ENCODE measurements around the gene TTC9C. TPM values are rescaled to one million over a fixed set of nuclear protein-coding genes. Genes with fewer than 3 reads are reported as not detected.
"Not testable (repeated sequence)": the region's sequence is repeated elsewhere in the genome, so short reads cannot be mapped to it uniquely, and the experiment has no call there.

TTC9C gene
- polyA plus RNA-seq, 4 donors: 13.5 to 36.9 (median 31.4) TPM

DNA sequence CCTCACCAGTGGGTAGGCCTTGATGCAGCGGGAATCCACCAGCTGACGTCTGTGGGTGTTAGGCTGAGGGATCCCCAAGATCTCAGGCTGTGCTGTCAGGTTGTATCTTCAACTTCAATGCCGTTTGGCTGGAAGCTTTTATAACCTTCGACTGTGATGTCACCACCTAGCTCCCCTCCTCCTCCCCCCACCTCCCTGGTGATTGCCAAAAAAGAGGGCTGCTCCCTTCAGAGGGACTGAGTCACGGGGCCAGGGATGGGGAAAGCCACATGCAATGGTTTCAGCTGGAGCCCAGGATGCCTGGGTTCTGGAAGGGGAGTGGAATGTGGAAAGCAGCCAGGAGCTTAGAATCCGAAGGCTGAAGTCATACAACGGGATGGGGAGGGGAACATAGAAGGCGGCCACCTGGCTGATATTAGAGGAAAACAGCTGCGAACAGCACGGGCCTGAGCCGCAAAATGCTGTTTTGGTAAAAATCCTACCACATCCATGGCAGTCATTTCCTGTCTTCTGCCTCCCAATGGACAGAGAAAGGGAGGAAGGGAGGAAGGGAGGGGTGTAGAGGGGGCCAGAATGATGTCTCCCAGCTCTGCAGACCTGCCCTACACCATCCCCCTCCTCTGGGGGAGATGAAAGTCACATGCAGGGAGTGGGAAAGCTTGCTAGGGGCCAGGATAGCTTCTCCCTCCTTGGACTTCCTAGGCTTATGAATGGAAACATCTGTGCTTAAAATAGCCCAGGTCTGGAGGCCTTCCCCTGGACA, 38.7 kb upstream of the TTC9C start, which contains the start of gene LRRN4CL:
Gene LRRN4CL, minus strand, starts transcription at position 110 of the 763 bp plus-strand sequence. CDS start 1,022 bp downstream, outside the sequence.
- H3K4me1 ChIP-seq (ENCODE audit: control insufficient read depth in 3 of 3, insufficient read depth in 2 of 3, low read depth in 1 of 3, low read length in 2 of 3): peaks cover 0 to 14% (median 4%) of the 10 kb centered on the region in 3 donors
- peaks cover 0 to 54% (median 15%) of the 10 kb centered on the region in 3 donors for H3K36me3 ChIP-seq (ENCODE audit: control insufficient read depth in 3 of 3, insufficient read depth in 2 of 3, low read depth in 1 of 3, low read length in 3 of 3)
- peak in 1 of 2 donors; percentile 36 for DNase-seq
- H3K27me3 ChIP-seq (ENCODE audit: control insufficient read depth in 3 of 3, insufficient read depth in 3 of 3, low read length in 3 of 3): peaks cover 0 to 22% (median 0%) of the 10 kb centered on the region in 3 donors
- H3K9me3 ChIP-seq (ENCODE audit: control insufficient read depth in 2 of 2, insufficient read depth in 1 of 2, low read depth in 1 of 2, low read length in 1 of 2): no peaks in the 10 kb centered on the region
- 45 to 52% (median 47%) methylated on average over 11 of the region's 11 CpGs for WGBS, 3 donors
- FAIRE-seq: no peak
- peak within 1 kb of the TSS in 2 of 3 donors; percentile 67 to 76 for H3K27ac ChIP-seq (ENCODE audit: low read depth in 1 of 3, low read length in 2 of 3)
- H3K4me3 ChIP-seq (ENCODE audit: low read depth in 1 of 3, low read length in 3 of 3): peak within 1 kb of the TSS in 1 of 3 donors; percentile 33

GRCh38 chr11:62693624-62694023, 34.7 kb upstream of the TTC9C start:
- not testable (repeated sequence) for H3K27me3 ChIP-seq (ENCODE audit: control insufficient read depth in 3 of 3, insufficient read depth in 3 of 3, low read length in 3 of 3); DNase-seq; FAIRE-seq; H3K4me3 ChIP-seq (ENCODE audit: low read depth in 1 of 3, low read length in 3 of 3); H3K27ac ChIP-seq (ENCODE audit: low read depth in 1 of 3, low read length in 2 of 3); H3K4me1 ChIP-seq (ENCODE audit: control insufficient read depth in 3 of 3, insufficient read depth in 2 of 3, low read depth in 1 of 3, low read length in 2 of 3); H3K9me3 ChIP-seq (ENCODE audit: control insufficient read depth in 2 of 2, insufficient read depth in 1 of 2, low read depth in 1 of 2, low read length in 1 of 2)
- 74 to 94% (median 83%) methylated on average over 3 to 4 of the region's 4 CpGs for WGBS, 3 donors
- peaks cover 0 to 61% (median 15%) of the 10 kb centered on the region in 3 donors for H3K36me3 ChIP-seq (ENCODE audit: control insufficient read depth in 3 of 3, insufficient read depth in 2 of 3, low read depth in 1 of 3, low read length in 3 of 3)

DNA sequence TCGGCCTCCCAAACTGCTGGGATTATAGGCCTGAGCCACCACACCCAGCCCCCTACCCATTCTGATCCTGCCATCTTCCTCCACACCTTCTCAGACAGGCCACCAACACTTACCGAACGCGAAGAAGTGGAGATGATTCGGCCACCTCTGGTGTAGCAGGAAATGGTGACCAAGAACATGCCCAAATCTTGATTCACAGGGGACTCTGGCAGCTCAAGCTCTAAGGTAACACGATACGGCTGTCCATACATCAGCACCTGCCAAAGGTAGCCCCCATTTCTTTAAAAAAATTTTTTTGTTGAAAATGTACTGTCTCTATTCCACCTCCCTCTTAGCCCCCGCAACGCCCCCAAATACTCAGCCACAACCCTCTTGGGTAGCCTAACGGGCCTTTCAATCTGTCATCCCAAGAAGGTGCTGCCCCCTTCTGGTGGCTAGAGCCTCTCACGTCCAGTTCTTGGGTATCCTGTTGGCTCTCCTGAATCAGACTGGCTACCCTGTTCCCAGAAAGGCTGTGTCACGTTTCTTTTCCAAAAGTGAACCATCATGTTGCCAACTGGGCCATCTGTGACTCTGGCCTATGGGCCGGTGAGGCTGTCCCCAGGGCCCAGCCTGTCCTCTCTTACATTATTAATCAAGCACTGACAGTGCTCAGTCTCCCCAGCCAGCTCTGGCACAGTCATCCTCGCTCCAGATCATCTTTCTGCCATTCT, 33.7 kb upstream of the TTC9C start:
- no peak for FAIRE-seq
- Histone ChIP-seq H3K9me3 (ENCODE audit: control insufficient read depth in 2 of 2, insufficient read depth in 1 of 2, low read depth in 1 of 2, low read length in 1 of 2) (no peaks in the 10 kb centered on the region), H3K27me3 (ENCODE audit: control insufficient read depth in 3 of 3, insufficient read depth in 3 of 3, low read length in 3 of 3) (no peaks in the 10 kb centered on the region), H3K36me3 (ENCODE audit: control insufficient read depth in 3 of 3, insufficient read depth in 2 of 3, low read depth in 1 of 3, low read length in 3 of 3) (peaks cover 0 to 58% (median 15%) of the 10 kb centered on the region in 3 donors), H3K4me3 (ENCODE audit: low read depth in 1 of 3, low read length in 3 of 3) (no peak overlapping the region), H3K4me1 (ENCODE audit: control insufficient read depth in 3 of 3, insufficient read depth in 2 of 3, low read depth in 1 of 3, low read length in 2 of 3) (peaks cover 0 to 3% (median 0%) of the 10 kb centered on the region in 3 donors), H3K27ac (ENCODE audit: low read depth in 1 of 3, low read length in 2 of 3) (no peak overlapping the region)
- WGBS, 3 donors: 53 to 61% (median 55%) methylated on average over 14 of the region's 14 CpGs
- peak; percentile 83 to 84 for DNase-seq

GRCh38 chr11:62702246-62702645, 26.0 kb upstream of the TTC9C start:
- DNase-seq (no peak), FAIRE-seq (no peak)
- Histone ChIP-seq H3K4me1 (ENCODE audit: control insufficient read depth in 3 of 3, insufficient read depth in 2 of 3, low read depth in 1 of 3, low read length in 2 of 3) (peaks cover 0 to 19% (median 2%) of the 10 kb centered on the region in 3 donors), H3K9me3 (ENCODE audit: control insufficient read depth in 2 of 2, insufficient read depth in 1 of 2, low read depth in 1 of 2, low read length in 1 of 2) (no peaks in the 10 kb centered on the region), H3K27me3 (ENCODE audit: control insufficient read depth in 3 of 3, insufficient read depth in 3 of 3, low read length in 3 of 3) (no peaks in the 10 kb centered on the region), H3K27ac (ENCODE audit: low read depth in 1 of 3, low read length in 2 of 3) (no peak overlapping the region), H3K4me3 (ENCODE audit: low read depth in 1 of 3, low read length in 3 of 3) (no peak overlapping the region), H3K36me3 (ENCODE audit: control insufficient read depth in 3 of 3, insufficient read depth in 2 of 3, low read depth in 1 of 3, low read length in 3 of 3) (peaks cover 0 to 44% (median 0%) of the 10 kb centered on the region in 3 donors)
- WGBS, 3 donors: 82 to 85% (median 83%) methylated on average over 8 to 11 of the region's 11 CpGs

DNA sequence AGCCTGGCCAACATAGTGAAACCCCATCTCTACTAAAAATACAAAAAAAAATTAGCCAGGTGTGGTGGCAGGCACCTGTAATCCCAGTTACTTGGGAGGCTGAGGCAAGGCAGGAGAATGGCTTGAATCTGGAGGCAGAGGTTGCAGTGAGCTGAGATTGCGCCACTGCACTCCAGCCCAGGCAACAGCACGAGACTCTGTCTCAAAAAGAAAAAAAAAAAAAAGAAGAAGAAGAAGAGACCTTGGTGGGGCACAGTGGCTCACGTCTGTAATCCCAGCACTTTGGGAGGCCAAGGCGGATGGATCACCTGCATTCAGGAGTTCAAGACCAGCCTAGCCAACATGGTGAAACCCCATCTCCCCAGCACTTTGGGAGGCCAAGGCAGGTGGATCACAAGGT, 24.4 kb upstream of the TTC9C start:
- H3K36me3 ChIP-seq (ENCODE audit: control insufficient read depth in 3 of 3, insufficient read depth in 2 of 3, low read depth in 1 of 3, low read length in 3 of 3): peaks cover 0 to 48% (median 0%) of the 10 kb centered on the region in 3 donors
- not testable (repeated sequence) for FAIRE-seq; DNase-seq; H3K9me3 ChIP-seq (ENCODE audit: control insufficient read depth in 2 of 2, insufficient read depth in 1 of 2, low read depth in 1 of 2, low read length in 1 of 2); H3K27me3 ChIP-seq (ENCODE audit: control insufficient read depth in 3 of 3, insufficient read depth in 3 of 3, low read length in 3 of 3); H3K27ac ChIP-seq (ENCODE audit: low read depth in 1 of 3, low read length in 2 of 3); H3K4me3 ChIP-seq (ENCODE audit: low read depth in 1 of 3, low read length in 3 of 3)
- 88 to 100% (median 94%) methylated on average over 4 of the region's 4 CpGs for WGBS, 3 donors
- H3K4me1 ChIP-seq (ENCODE audit: control insufficient read depth in 3 of 3, insufficient read depth in 2 of 3, low read depth in 1 of 3, low read length in 2 of 3): peaks cover 6 to 31% (median 6%) of the 10 kb centered on the region in 3 donors

DNA sequence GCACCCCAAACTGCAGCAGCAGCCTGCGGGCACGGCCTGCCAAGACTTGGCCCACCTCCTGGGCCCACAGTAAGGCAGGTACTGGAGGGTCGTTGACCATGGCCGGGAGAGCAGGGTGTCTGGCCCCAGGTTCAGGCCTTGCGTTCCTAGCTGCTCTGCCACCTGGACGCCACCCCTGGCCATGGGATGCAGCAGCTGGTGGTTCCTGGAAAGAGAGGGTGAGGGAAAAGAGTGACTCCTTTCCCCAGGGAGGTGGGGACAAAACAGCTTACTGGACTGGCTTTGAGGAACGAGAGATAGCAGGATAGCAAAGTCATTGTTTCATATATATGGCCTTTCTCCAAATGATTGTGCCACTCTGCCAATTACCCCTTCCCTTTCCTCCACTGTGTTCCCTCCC, 22.9 kb upstream of the TTC9C start:
- FAIRE-seq (no peak), DNase-seq (no peak)
- Histone ChIP-seq H3K36me3 (ENCODE audit: control insufficient read depth in 3 of 3, insufficient read depth in 2 of 3, low read depth in 1 of 3, low read length in 3 of 3) (peaks cover 0 to 44% (median 0%) of the 10 kb centered on the region in 3 donors), H3K4me1 (ENCODE audit: control insufficient read depth in 3 of 3, insufficient read depth in 2 of 3, low read depth in 1 of 3, low read length in 2 of 3) (peaks cover 6 to 41% (median 8%) of the 10 kb centered on the region in 3 donors), H3K9me3 (ENCODE audit: control insufficient read depth in 2 of 2, insufficient read depth in 1 of 2, low read depth in 1 of 2, low read length in 1 of 2) (no peaks in the 10 kb centered on the region), H3K27me3 (ENCODE audit: control insufficient read depth in 3 of 3, insufficient read depth in 3 of 3, low read length in 3 of 3) (no peaks in the 10 kb centered on the region), H3K27ac (ENCODE audit: low read depth in 1 of 3, low read length in 2 of 3) (peak overlapping the region in 2 of 3 donors; percentile 82 to 90), H3K4me3 (ENCODE audit: low read depth in 1 of 3, low read length in 3 of 3) (peak overlapping the region; percentile 67 to 82 (median 70))
- 16 to 53% (median 39%) methylated on average over 7 of the region's 7 CpGs for WGBS, 3 donors

GRCh38 chr11:62705880-62706849, 22.1 kb upstream of the TTC9C start:
- WGBS, 3 donors: 4 to 5% (median 5%) methylated on average over 66 to 73 of the region's 73 CpGs
- DNase-seq: peak; percentile 93 to 96
- peak overlapping the region; percentile 20 to 90 (median 82) for H3K27ac ChIP-seq (ENCODE audit: low read depth in 1 of 3, low read length in 2 of 3)
- H3K4me1 ChIP-seq (ENCODE audit: control insufficient read depth in 3 of 3, insufficient read depth in 2 of 3, low read depth in 1 of 3, low read length in 2 of 3): peaks cover 6 to 44% (median 10%) of the 10 kb centered on the region in 3 donors
- peaks cover 0 to 46% (median 0%) of the 10 kb centered on the region in 3 donors for H3K36me3 ChIP-seq (ENCODE audit: control insufficient read depth in 3 of 3, insufficient read depth in 2 of 3, low read depth in 1 of 3, low read length in 3 of 3)
- no peak for FAIRE-seq
- no peaks in the 10 kb centered on the region for H3K27me3 ChIP-seq (ENCODE audit: control insufficient read depth in 3 of 3, insufficient read depth in 3 of 3, low read length in 3 of 3)
- H3K4me3 ChIP-seq (ENCODE audit: low read depth in 1 of 3, low read length in 3 of 3): peak overlapping the region; percentile 67 to 82 (median 70)
- H3K9me3 ChIP-seq (ENCODE audit: control insufficient read depth in 2 of 2, insufficient read depth in 1 of 2, low read depth in 1 of 2, low read length in 1 of 2): no peaks in the 10 kb centered on the region
